ENCODE results near the gene NKTR. TPM values are rescaled to one million over a fixed set of nuclear protein-coding genes. Genes with fewer than 3 reads are reported as not detected.
A peak's percentile ranks its signal among the peaks of the same experiment; 100 is the strongest.

The NKTR gene
- total RNA-seq, 1 experiment from 2014 or later = 79.8 TPM

- Histone ChIP-seq H2BK12ac (ENCODE audit: insufficient read length, low read depth, low read length) (no peak overlapping the region), H3K4me1 (ENCODE audit: insufficient read depth, low read length) (no peaks in the 10 kb centered on the region), H3K9ac (ENCODE audit: extremely low read depth, insufficient read length, low read length) (no peak overlapping the region), H3T11ph (ENCODE audit: low read length) (no peak overlapping the region), H3K18ac (ENCODE audit: insufficient read length, low read depth, low read length) (no peak overlapping the region), H3K23me2 (ENCODE audit: insufficient read length, low read depth, low read length, poor library complexity, severe bottlenecking) (no peaks in the 10 kb centered on the region), H2BK120ac (ENCODE audit: low read depth, low read length, poor library complexity, severe bottlenecking) (no peak overlapping the region), H3K4me2 (ENCODE audit: insufficient read depth, insufficient read length, low read length) (no peak overlapping the region), H2AK5ac (ENCODE audit: insufficient read length, low read length) (no peak overlapping the region), H4K8ac (replicated peaks; ENCODE audit: insufficient read length, low read depth, low read length) (no peak overlapping the region), H3K9me3 (ENCODE audit: control insufficient read depth, low read depth, low read length) (no peaks in the 10 kb centered on the region), H2BK20ac (ENCODE audit: low read depth, low read length, poor library complexity, severe bottlenecking) (no peak overlapping the region), H3K14ac (ENCODE audit: insufficient read depth, low read length) (no peak overlapping the region), H3K79me1 (ENCODE audit: insufficient read depth, low read depth, low read length, poor library complexity, severe bottlenecking) (peaks cover 9% of the 10 kb centered on the region), H4K5ac (ENCODE audit: insufficient read length, low read depth, low read length) (no peak overlapping the region), H3K56ac (ENCODE audit: insufficient read length, low read depth, low read length) (no peak overlapping the region), H4K20me1 (ENCODE audit: control insufficient read depth, insufficient read depth, insufficient read length) (no peaks in the 10 kb centered on the region), H3K79me2 (ENCODE audit: insufficient read depth, low read length) (peaks cover 22% of the 10 kb centered on the region; the same call in 1 of the 2 replicates), H3K23ac (ENCODE audit: insufficient read length, low read depth, low read length) (no peak overlapping the region), H3K27me3 (ENCODE audit: insufficient read depth, low read length) (no peaks in the 10 kb centered on the region), H3K27ac (ENCODE audit: insufficient read length, low read depth, low read length) (no peak overlapping the region), H2AFZ (ENCODE audit: low read length) (no peak overlapping the region), H2BK15ac (ENCODE audit: low read depth, low read length) (no peak overlapping the region), H2BK5ac (ENCODE audit: insufficient read length, low read length) (no peak overlapping the region), H4K91ac (ENCODE audit: insufficient read length, low read depth, low read length) (no peak overlapping the region), H3K4ac (ENCODE audit: low read depth, low read length) (no peak overlapping the region)
- H3K27me3 Mint-ChIP-seq (ENCODE audit: low read depth) = no peaks in the 10 kb centered on the region
- H3K4me3 Mint-ChIP-seq = no peak overlapping the region; a peak in 1 of 5 replicates
- peaks cover 2 to 33% (median 24%) of the 10 kb centered on the region in 3 experiments; a peak in 6 of 7 replicates for H3K36me3 Mint-ChIP-seq (ENCODE audit: insufficient read depth in 1 of 3, low read depth in 3 of 3)
- TF ChIP-seq CTCF (conservative IDR thresholded peaks at IDR 0.05) = peak; percentile 67
- no CpG with 5 or more reads among the region's 2 CpGs for WGBS (ENCODE audit: extremely low coverage, insufficient read length, low lambda C conversion rate)
- peaks cover 2 to 13% of the 10 kb centered on the region in 2 experiments; a peak in 2 of 4 replicates for H3K4me1 Mint-ChIP-seq
- DNase-seq = no peak
- H3K27ac Mint-ChIP-seq = peak overlapping the region in 1 of 3 experiments; percentile 1; a peak in 2 of 7 replicates
- H3K9me3 Mint-ChIP-seq = no peaks in the 10 kb centered on the region
These were observed 13.0 kb downstream of the NKTR start for GRCh38 chr3:42613462-42613861.

Measured in H9 (cell line).